GM21381 (cell line): ENCODE measurements around the gene PPM1L.

Experiments
- ATAC-seq: cut with Tn5 transposase; IDR thresholded peaks from one replicate; pipeline ENCODE4 v1.9.1; 2021; ENCODE audit warnings: mild to moderate bottlenecking, moderate library complexity; ENCODE audit not compliant: unreplicated experiment

The PPM1L gene

DNA sequence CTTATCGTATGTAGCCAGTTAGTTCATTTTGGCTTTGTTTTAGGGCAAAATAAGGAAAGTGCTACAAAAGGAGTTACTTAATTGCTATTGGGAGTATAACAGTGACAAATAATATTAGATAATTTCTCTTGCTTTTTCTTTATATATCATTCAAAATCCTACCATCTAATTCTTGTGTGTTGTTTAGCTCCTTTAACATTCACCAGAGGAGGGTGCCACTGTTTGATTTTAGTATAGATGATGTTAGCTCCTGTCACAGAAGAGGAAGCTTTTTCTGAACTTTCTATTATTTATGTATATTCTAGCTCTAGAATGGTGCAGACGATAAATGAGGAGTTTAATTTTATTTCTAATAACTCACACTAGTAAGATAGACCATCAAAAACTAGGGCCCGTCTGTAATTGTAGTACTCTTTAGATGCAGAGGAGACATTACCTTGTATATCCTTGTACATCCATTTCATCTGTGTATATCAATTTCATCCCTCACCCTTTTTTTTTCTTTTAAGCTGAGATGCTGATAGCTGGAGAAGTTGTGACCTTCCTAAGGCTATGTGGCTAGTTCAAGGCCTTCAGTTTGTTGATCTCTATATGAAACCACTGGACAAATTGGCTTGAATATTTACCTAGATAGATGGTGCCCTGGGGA lies 3.0 kb downstream of the PPM1L start:
- no peak for ATAC-seq

DNA sequence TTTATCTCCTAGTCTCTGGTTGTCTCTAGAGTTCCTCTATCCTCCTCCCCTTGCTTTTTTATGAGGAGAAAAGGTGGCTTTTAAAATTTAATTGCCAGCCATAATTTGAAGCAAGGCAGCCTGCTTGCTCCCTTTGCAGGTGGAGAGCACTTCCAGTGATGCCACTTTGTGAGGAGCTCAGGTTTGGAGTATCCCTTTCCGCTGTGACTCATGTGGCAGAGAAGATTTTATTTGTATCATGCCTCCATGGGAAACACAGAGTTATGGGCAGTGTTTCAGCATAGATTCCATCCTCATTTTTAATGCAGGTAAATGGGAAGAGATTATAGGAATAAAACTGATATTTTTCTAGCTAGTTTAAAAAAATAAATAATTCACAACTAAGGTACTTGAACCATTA lies 7.0 kb downstream of the PPM1L start:
- no peak for ATAC-seq

DNA sequence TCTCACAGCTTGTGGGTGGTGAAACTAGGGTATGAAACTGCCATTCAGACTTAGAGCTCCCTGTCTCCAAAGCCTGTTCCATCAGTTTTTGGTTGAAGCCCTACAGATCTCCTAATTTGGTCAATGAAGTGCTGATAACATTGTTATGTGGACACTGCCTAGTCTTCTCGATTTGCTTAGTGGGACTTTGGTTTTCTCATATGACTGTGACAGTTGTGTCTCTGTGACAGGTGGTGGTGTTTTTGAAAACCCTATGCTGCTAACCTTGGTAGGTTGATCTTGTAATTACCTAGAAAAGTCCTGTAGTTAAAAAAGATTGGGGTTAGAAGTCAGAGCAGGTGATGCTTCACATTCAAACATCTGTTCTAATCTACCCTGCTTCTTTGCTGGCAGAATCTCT lies 9.2 kb downstream of the PPM1L start:
- no peak for ATAC-seq

DNA sequence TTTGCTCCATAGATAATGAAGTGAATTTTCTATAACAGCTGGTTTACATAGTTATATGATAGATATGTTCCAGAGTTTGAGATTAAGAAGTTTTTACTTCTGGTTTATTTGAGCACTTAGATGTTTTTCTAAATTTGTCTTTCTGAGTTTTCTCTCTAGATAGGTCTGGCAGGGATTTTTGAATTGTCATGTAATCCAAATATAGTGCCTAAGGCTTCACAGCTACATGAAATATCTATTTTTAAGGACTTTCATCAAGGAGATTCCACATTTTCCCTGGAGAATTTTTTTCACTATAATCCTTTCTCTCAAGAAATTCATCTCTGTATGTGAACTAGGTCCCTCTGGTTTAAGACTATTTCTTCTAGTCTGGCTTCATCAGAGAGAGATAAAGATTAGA lies 12.0 kb downstream of the PPM1L start:
- no peak for ATAC-seq

DNA sequence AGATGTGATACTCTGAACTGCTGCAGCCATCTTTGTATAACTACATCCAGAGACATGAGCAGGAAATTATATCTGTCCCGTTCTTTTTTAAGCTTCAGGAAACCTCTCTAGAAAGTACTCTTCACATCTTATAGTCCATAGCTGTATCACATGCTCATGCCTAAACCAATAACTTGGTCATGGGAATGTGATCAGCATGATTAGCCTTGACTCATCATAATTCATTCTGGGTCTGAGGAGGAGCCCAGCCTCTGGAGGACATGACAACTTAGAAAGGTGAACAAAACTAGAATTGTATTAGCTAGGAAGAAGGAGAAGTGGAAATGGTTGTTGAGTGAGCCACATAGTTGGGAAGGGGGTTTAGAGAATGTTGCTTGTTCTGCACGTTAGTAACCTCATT lies 12.9 kb downstream of the PPM1L start:
- no peak for ATAC-seq

DNA sequence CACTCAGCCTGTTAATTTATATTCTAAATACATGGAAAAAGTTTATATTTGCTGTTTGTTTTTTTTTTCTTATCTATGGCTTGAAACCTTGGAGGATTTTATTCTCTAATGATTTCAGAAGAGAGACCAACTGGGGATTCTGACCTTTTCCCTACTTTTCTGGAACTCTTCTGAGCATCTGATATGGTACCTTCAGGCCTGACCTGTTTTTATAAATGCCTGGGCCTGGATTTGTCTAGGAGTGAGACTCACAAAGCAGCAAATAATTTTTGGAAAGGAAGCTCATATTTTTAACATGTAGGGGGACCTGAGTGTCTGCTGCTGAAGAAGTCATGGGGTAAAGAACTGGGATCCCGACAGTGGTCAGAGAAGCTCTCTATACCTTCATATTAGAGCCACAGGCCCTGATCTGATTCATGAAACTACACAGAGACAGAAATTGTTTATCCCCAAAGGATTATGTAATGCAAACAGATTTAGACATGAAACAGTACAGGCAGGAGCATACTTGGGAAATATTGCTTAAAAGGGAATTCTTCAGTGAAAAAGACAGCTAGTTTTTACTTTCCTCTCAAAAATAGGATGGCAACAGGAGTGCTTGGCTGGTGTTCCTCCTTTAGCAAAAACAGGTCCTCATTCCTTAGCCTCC lies 15.9 kb downstream of the PPM1L start:
- no peak for ATAC-seq

DNA sequence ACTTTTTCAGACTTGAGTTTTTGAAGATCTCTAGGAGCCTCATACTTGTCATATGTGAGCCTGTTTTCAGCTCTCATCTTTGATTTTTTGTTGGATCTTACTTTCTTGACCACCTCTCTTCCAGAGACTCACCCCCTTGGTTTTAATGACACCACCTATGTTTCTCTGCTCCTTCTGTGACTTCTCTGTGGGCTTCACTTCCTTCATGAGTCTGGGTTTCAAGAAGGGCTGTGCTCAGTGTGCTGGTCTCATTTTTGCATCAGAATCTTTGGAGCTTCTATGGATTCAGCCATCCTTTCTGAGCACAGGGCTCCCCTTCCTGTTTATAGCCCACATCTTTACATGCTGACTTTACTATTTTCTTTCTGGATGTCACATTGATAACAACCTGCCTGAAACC lies 17.7 kb downstream of the PPM1L start:
- no peak for ATAC-seq

DNA sequence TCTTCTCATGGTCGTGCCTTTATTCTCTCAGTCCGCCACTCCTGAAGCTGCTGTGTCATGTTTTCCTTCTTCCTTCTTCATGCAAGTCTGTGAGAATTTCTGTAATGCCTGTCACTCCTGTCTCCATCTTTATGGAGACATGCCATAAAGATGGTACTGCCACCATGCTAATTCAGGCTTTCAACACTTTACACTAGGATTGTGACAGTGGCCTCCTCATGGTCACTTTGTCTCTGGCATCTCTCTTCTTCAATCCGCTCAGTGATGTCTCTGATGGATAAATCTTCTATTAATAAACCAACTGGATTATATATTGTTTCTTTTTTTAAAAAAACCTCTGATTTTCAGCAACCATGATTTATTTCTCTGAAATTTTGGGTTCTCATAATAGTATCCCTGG lies 18.1 kb downstream of the PPM1L start:
- no peak for ATAC-seq

DNA sequence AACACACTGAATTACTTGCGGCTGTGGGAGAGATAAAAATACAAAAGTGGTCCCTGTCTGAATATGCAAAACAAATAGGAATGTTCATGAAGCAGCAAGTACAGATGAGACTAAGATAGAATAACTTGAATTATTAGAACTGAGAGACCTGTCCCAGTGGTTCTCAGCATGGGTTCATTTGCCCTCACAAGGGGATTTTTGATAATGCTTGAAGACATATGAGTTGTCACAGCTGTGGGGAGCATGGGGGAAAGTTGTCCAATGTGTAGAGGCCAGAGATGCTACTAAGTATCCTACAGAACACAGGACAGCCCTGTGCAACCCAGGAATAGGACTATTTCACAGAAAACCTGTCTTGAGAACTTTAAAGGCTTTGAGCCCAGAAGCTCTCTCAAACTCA lies 22.4 kb downstream of the PPM1L start:
- ATAC-seq, result no peak

DNA sequence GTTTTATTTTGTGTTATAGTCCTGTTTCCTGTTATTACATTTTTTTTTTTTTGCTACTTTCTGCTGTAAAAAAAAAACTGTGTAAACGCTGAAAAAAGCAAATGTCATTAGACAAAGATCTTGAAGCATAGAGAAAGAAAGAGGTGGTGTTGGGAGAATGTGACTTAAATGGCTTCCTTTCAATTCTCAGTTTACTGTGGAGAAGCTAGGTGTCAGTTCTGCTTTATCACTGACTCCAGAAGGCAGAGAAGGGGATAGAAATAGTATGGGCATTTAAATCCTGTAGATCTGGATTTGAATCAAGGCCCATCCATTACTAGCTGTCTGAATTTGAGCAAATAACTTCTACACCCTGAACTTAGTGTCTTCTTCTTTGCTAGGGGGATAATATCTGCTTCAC lies 23.0 kb downstream of the PPM1L start:
- no peak for ATAC-seq

DNA sequence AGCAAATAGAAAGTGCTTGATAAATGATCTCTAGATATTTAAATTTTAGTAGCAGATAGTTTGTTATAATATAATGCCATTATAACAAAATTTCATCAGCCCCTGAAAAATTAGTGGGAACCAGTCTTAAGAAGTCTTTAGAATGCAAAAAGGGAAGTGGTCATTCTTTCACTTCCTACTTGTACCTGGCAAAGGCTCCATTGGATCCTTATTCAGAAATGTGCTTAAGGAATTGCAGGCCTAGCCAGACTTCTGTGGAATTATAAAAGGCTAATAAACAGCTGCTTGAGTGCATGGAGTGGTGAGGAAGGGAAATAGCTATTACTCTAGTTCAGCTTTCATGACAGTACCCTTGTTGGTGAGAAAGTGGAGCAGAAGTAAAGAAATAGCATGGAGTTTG lies 24.2 kb downstream of the PPM1L start:
- no peak for ATAC-seq

DNA sequence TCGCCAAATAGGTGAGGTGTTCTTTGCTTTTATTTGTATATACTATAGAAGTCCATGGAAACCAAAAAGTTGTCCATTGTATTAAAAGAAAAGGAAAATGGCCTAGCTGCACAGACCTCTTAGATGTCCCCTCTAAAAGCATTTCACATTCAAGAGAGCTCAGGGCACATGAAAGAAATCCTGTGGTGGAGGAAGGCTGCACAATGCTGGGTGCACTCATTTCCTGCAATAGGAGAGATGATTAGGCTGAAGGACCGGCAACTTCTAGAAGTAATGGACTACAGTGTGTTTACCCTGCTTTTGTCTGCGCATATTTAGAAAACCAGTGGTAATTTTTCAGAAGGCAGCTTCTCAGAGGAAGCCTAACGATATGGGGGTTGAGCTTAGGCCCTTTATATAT lies 25.4 kb downstream of the PPM1L start:
- ATAC-seq, result no peak

DNA sequence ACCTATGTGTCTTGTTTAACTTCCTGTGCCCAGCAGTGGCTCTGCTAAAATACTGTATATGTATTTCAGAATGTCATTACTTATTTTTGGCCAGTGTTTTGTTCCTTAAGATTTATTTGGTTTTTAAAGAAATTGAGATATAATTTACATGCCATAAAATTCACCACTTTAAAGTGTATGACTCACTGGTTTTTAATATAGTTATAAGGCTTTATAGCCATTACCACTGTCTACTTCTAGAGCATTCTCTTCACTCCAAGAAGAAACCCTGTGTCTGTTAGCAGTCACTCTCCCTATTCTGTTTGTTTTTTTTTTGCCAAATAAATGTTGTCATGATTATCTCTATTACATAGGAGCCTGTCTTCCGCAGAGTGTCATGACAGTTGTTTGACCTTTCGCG lies 25.8 kb downstream of the PPM1L start:
- no peak for ATAC-seq

DNA sequence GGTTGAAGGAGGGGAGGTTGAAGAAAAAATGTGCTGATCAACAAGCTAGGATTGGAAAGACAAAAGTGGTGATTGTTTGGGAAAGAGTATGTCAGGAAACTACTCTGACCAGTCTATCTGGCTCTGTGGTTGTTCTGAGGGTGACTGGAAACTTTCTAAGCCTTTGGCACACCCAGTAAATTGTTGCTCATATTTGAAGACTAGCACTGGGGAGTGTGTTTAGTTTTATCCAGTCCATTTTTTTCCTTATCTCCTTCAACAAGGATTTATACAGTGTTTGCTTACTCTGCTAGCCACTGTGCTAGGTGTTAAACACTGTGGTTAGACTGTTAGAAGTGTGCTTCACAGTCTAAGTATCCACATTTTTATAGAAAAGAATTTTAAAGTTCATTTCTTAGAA lies 28.8 kb downstream of the PPM1L start:
- no peak for ATAC-seq

DNA sequence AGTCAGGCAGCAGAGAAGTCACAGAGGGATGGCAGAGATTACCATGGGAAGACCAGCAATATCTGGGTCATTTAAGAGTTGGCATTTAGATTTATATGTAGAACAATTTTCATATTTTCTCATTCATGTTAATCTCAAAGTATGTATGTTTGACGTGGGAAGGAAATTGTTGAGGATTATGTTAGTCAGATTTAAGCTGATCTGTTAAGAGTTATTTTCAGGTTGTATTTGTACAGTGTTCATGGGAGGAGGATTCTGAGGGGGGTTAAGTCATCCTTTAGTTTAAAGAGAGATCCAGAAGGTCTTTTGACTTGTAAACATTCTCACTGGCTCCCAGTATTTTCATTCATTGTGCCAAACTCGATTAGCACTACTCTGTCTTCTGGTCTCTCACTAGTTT lies 34.7 kb downstream of the PPM1L start:
- ATAC-seq, result no peak

DNA sequence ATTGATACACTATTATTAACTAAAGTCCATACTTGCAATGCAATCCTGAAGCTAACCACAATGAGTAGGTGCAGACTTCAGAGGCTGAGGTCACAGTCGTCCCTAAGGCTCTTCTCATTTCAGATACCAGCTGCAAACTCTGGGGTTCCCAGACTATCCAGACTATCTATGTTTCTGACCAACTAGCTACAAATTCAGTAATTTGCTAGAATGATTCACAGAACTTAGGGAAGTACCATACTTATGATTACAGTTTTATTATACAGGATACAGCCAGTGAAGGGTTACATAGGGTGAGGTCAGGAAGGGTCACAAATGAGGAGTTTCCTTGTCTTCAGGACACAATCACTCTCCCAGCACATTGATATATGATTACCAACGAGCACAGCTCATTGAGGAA lies 36.5 kb downstream of the PPM1L start:
- no peak for ATAC-seq

DNA sequence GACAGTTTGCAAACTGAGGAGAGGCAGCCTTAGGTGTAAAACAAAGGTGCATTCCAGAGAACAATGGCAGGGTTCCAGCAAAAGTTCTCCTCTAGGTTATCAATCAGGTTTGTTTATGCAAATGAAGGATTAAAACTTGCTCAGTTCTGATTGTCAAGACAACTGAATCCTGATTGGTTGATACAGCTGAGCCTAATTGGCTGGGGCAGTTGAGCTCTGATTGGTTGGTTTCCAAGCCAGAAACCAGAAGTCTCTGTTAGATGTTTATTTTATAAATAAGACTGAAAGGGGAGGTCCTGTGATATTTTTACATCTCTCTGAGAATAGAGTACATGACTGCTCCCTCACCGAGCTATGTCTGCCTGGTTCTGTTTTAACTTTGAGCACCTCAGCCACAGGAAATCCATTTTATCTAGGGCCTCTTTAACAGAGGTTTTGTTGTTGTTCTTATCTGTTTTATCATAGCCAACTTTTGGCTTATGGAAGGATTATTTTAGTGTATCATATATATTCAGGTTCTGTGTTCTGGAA lies 37.8 kb downstream of the PPM1L start:
- no peak for ATAC-seq

DNA sequence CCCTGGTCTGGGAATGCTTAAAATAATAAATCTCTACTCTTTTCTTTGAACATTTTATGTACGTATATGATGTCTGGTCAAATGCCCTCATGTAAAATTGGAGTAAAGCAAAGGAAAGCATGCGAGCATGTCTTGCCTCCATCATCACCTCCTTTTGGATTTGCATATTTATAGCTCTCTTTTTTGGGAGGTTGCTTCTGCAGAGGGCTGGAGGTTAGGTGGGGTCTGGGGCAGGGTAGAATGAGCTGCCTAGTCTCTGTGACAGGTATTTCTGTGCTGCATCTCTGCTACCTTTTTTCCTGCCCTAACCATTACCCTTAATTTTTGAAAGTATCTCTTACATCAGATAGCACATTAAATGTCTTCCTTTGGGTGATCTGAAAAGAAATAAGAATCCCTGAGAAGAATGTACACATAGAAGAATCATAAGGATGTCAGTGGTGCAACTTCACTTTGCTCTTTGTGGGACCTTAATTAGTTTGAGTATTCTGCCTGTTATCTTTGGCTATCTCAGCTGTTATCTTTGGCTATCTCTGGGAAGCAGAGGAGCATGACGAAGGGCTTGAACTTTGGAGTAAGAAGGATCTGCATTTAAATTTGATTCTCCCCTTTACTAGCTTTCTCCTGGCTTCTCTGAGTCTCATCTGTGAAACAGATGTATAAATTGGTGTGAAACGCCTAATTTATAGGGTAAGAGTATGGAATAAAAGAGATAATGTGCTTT lies 40.2 kb downstream of the PPM1L start:
- ATAC-seq, result no peak

DNA sequence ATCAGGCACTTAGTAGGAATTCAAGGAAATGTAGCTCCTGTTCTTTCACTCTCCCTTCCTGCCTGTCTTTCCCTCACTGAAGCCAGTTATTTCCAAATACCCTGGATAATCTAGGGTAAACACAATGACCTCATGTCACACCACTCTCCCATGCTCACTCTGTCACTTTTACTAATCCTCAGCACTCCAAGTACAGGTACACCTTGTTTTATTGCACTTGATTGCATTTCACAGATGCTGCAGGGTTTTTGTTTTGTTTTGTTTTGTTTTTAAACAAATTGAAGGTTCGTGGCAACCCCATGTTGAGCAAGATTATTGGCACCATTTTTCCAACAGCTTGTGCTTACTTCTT lies 40.8 kb downstream of the PPM1L start:
- ATAC-seq, result no peak

DNA sequence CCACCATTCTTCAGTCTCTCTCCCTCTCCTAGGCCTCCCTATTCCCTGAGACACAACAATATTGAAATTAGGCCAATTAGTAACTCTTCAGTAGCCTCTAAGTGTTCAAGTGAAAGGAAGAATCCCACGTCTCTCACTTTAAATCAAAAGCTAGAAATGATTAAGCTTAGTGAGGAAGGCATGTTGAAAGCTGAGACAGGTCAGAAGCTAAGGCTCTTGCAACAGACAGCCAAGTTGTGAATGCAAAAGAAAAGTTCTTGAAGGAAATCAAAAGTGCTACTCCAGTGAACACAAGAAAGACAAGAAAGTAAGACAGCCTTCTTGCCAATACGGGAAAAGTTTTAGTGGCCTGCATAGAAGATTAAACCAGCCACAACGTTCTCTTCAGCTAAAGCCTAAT lies 41.3 kb downstream of the PPM1L start:
- ATAC-seq, result no peak

DNA sequence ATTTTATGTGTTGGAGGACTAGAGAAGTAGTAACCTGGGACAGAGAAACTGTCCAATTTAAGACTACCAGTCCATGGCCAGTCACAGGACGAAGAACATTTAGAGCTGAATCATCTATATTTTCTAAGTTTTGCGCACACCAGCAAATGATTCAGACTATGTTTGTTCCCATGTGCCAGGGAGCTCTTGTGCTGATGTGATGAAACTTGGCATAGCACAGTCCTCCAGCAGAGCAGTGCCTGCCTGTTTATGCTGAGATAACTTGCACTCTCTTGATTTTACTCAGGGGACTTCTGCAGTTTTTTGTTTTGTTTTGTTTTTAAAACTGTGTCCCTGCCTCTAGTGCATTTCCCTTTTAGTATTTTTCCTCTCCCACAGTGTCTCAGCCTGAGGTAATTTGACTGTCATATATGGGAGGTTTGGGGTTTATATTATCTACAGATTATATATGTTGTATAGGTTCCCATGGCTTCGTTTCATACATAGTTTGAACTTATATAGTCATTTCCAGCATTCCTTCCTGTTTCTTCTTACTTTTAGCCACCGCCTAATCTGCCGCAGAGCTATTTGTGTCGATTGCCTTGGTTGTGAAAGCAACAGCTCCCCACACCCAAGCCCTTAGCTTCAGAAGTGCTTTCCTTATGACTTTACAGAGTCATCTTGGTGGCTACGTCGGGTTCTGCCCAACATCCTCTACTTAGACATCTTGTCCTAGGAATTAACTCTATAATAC lies 45.5 kb downstream of the PPM1L start:
- ATAC-seq, result peak; percentile 74

DNA sequence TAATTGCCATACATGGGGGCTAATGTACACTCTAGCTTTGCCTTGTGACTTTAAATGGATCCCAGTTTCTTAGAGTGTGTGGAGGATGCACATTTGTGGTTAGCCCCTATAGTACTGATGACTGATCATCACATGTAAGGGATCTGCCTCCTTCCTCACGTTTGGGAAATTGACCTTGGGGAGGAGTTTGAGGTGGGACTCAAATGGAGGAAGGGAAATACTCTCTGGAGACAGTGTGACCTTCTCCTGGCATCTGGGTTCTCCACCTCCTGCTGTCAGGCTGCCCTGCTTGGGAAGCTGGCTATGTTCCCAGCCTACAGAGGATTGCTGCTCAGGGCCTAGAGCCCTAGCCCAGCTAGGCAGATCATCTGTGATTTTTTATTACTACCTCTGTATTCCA lies 48.7 kb downstream of the PPM1L start:
- ATAC-seq, result no peak
